GM12878 (cell line): Measurements from ENCODE around the gene ZBED4. TPM values are rescaled to one million over a fixed set of nuclear protein-coding genes. Genes with fewer than 3 reads are reported as not detected.

ENCODE experiments used
- ATAC-seq: fragments of 200-7000 bp; cut with Tn5 transposase; 3 replicates; pipeline ENCODE4 v1.9.1; 2020; ENCODE audit warnings: mild to moderate bottlenecking, moderate library complexity
- BruUV-seq: library from RNA; stranded (reverse); fragments of 400-500 nt; replicated peaks from 2 replicates; lab custom pipeline; 2021; lab: Mats Ljungman, UMichigan
- CTCF ChIA-PET: fragments of 300-600 bp; sonication (Branson Sonifier 250); formaldehyde crosslinking; extraction: SDS; loops from one replicate; lab custom pipeline; 2021; ENCODE audit warnings: inconsistent platforms; lab: Yijun Ruan, JAX
- POLR2A ChIA-PET: fragments of 350-600 bp; formaldehyde crosslinking; extraction: SDS; loops from one replicate; lab custom pipeline; 2021; ENCODE audit warnings: inconsistent platforms; lab: Charles Lee
- RAD21 ChIA-PET: fragments of 300-600 bp; sonication (Branson Sonifier 250); formaldehyde crosslinking; loops from one replicate; lab custom pipeline; 2023; ENCODE audit warnings: antibody characterized with exemption; ENCODE audit not compliant: unreplicated experiment; lab: Charles Lee
- SMC1A ChIA-PET: fragments of 300-600 bp; sonication (Branson Sonifier 250); formaldehyde crosslinking; loops from one replicate; lab custom pipeline; 2023; ENCODE audit not compliant: unreplicated experiment, uncharacterized antibody; lab: Charles Lee
- DNase-seq: peaks from one replicate; pipeline ENCODE4 v3.0.0-alpha.2; 2011; ENCODE audit warnings: low read depth, low spot score
- FAIRE-seq: peaks from 3 replicates; lab custom pipeline; 2011; peaks lifted over from hg19 to GRCh38; lab: Jason Lieb, UNC
- H2AFZ ChIP-seq: 2 replicates; pipeline ENCODE4 v1.6.0; 2011; ENCODE audit warnings: low read depth, low read length, control low read depth; ENCODE audit not compliant: control insufficient read depth
- H3K27ac ChIP-seq: 2 replicates; pipeline ENCODE4 v1.5.1; 2011; ENCODE audit warnings: control low read depth; ENCODE audit not compliant: control insufficient read depth, insufficient read depth
- H3K27me3 ChIP-seq, 2 experiments: replicated peaks in 1 of 2; 2 replicates each; pipeline versions ENCODE4 v1.6.0 to v1.6.1; 2011; ENCODE audit warnings: low read length in 1 of 2; ENCODE audit not compliant: control insufficient read depth in 2 of 2, insufficient read depth in 2 of 2
- H3K36me3 ChIP-seq, 2 experiments: 2 replicates each; pipeline ENCODE4 v1.5.1; 2011; ENCODE audit warnings: low read length in 1 of 2; ENCODE audit not compliant: control insufficient read depth in 2 of 2, insufficient read depth in 2 of 2
- H3K4me1 ChIP-seq: 2 replicates; pipeline ENCODE4 v1.6.1; 2011; ENCODE audit warnings: mild to moderate bottlenecking, low read length, moderate library complexity, mixed read lengths; ENCODE audit not compliant: control insufficient read depth, insufficient read depth
- H3K4me2 ChIP-seq: 2 replicates; pipeline ENCODE4 v1.6.0; 2011; ENCODE audit warnings: control low read depth; ENCODE audit not compliant: control insufficient read depth, insufficient read depth
- H3K4me3 ChIP-seq: fragments of 200-600 bp; sonication (generic); 2 replicates; pipeline ENCODE4 v1.5.1; 2016
- H3K79me2 ChIP-seq: 2 replicates; pipeline ENCODE4 v1.6.0; 2011; ENCODE audit warnings: low read length; ENCODE audit not compliant: control insufficient read depth, insufficient read depth
- H3K9ac ChIP-seq: 2 replicates; pipeline ENCODE4 v1.8.0; 2011; ENCODE audit warnings: low read length, control low read depth, mixed read lengths; ENCODE audit not compliant: control insufficient read depth, insufficient read depth
- H3K9me3 ChIP-seq: replicated peaks from 3 replicates; pipeline ENCODE4 v1.5.1; 2011; ENCODE audit warnings: mild to moderate bottlenecking, low read length; ENCODE audit not compliant: control insufficient read depth, insufficient read depth
- H4K20me1 ChIP-seq: 2 replicates; pipeline ENCODE4 v1.6.0; 2011; ENCODE audit not compliant: control insufficient read depth, insufficient read depth
- ETV6 ChIP-seq, 2 experiments: fragments of 450-650 bp in 1 of 2; IDR thresholded peaks in 1 of 2; conservative IDR thresholded peaks in 1 of 2; 2 replicates each; pipeline ENCODE4 v1.6.1; 2014; ENCODE audit warnings: antibody characterized with exemption in 1 of 2, borderline replicate concordance in 1 of 2, low read depth in 1 of 2, mild to moderate bottlenecking in 1 of 2, moderate library complexity in 1 of 2
- IRF4 ChIP-seq: IDR thresholded peaks from 2 replicates; pipeline ENCODE4 v1.6.1; 2011; ENCODE audit warnings: low read depth, low read length
- KAT2A ChIP-seq: conservative IDR thresholded peaks from 2 replicates; pipeline ENCODE4 v1.6.1; 2011; ENCODE audit warnings: low read depth, low read length; ENCODE audit not compliant: control insufficient read depth
- MEF2A ChIP-seq: IDR thresholded peaks from 2 replicates; pipeline ENCODE4 v1.6.1; 2011; ENCODE audit warnings: low read depth, mild to moderate bottlenecking, low read length, moderate library complexity; ENCODE audit not compliant: insufficient read depth
- MTA3 ChIP-seq: IDR thresholded peaks from 2 replicates; pipeline ENCODE4 v1.6.1; 2012; ENCODE audit warnings: low read length, inconsistent platforms, borderline replicate concordance
- MXI1 ChIP-seq: fragments of 150-350 bp; IDR thresholded peaks from 2 replicates; pipeline ENCODE4 v1.6.1; 2011; ENCODE audit warnings: low read depth, mild to moderate bottlenecking, inconsistent platforms, low read length, improper control_type of control experiment
- POLR2AphosphoS5 ChIP-seq: IDR thresholded peaks from 2 replicates; pipeline ENCODE4 v1.6.1; 2011; ENCODE audit warnings: mild to moderate bottlenecking, low read length, inconsistent platforms
- RAD51 ChIP-seq: fragments of 450-650 bp; IDR thresholded peaks from 2 replicates; pipeline ENCODE4 v1.6.1; 2016; ENCODE audit warnings: moderate library complexity, mild to moderate bottlenecking, inconsistent platforms
- SIN3A ChIP-seq: IDR thresholded peaks from 2 replicates; pipeline ENCODE4 v1.6.1; 2012; ENCODE audit warnings: low read depth, low read length, improper control_type of control experiment
- SP1 ChIP-seq: IDR thresholded peaks from one replicate; pipeline ENCODE4 v1.6.1; 2011; ENCODE audit warnings: low read depth, low read length
- SPI1 ChIP-seq: IDR thresholded peaks from 2 replicates; pipeline ENCODE4 v1.6.1; 2011; ENCODE audit warnings: low read depth, mild to moderate bottlenecking, low read length, moderate library complexity, borderline replicate concordance; ENCODE audit not compliant: insufficient read depth
- ZBED1 ChIP-seq: IDR thresholded peaks from 2 replicates; pipeline ENCODE4 v1.6.1; 2016; ENCODE audit warnings: borderline replicate concordance
- ZNF622 ChIP-seq: fragments of 450-650 bp; IDR thresholded peaks from 2 replicates; pipeline ENCODE4 v1.6.1; 2017; ENCODE audit warnings: mild to moderate bottlenecking, inconsistent platforms
- WGBS: methylation state at CpG from one replicate; pipeline ENCODE4 v1.1.6; 2016; ENCODE audit warnings: low lambda C conversion rate; ENCODE audit not compliant: insufficient replicate concordance, insufficient coverage; ENCODE audit errors: missing lambda C conversion rate; 5-methylcytosine and 5-hydroxymethylcytosine counted together
- in situ Hi-C: fragments of 300-500 bp; cut with MboI; formaldehyde crosslinking; loops from 9 replicates; pipeline ENCODE4 v1.14.3; 2018; ENCODE audit warnings: mixed read lengths
- intact Hi-C: fragments of 100-400 bp; cut with micrococcal nuclease; formaldehyde crosslinking; loops from one replicate; pipeline ENCODE4 v1.14.2; 2022; ENCODE audit not compliant: unreplicated experiment
- polyA plus RNA-seq, 11 experiments: library from polyadenylated mRNA; depleted of rRNA in 4 of 11; unstranded in 6 of 11; stranded (reverse) in 5 of 11; fragments of >200 nt; fragmentation: Nextera tagmentation in 4 of 11; fragmentation: Illumina TruSeq in 1 of 11; extraction: Ambion mirVana in 4 of 11; extraction: Trizol in 1 of 11; gene quantifications; 1 replicate in 1 of 11; 2 replicates in 10 of 11; pipeline versions ENCODE4 v1.2.1 to v1.2.3, GENCODE V29; 2011 to 2016; ENCODE audit warnings: inconsistent platforms in 2 of 11, missing spikeins in 2 of 11, low read depth in 1 of 11
- total RNA-seq, 4 experiments: library from RNA; depleted of rRNA in 3 of 4; stranded (reverse); fragments of >200 nt in 3 of 4; fragmentation: Illumina TruSeq in 1 of 4; extraction: Trizol in 1 of 4; gene quantifications; 2 replicates each; pipeline versions ENCODE4 v1.2.1 to v1.2.3, GENCODE V29; 2013 to 2021
- TF ChIP-seq, protein P1 (sequence below): fragments of 450-650 bp; IDR thresholded peaks from 2 replicates; pipeline ENCODE4 v1.6.1; 2017; ENCODE audit warnings: mild to moderate bottlenecking, low read depth, inconsistent platforms; ENCODE audit not compliant: poor library complexity, severe bottlenecking
- TF ChIP-seq, protein P2 (sequence below): IDR thresholded peaks from 2 replicates; pipeline ENCODE4 v1.6.1; 2012; ENCODE audit warnings: low read length, inconsistent platforms

ZBED4 gene
- total and polyA plus RNA-seq, 10 of the 15 experiments (the other 5 are each of a cell fraction or from before 2014, with no cell fraction given), result 2.3 to 21.6 (median 12.8) TPM

DNA sequence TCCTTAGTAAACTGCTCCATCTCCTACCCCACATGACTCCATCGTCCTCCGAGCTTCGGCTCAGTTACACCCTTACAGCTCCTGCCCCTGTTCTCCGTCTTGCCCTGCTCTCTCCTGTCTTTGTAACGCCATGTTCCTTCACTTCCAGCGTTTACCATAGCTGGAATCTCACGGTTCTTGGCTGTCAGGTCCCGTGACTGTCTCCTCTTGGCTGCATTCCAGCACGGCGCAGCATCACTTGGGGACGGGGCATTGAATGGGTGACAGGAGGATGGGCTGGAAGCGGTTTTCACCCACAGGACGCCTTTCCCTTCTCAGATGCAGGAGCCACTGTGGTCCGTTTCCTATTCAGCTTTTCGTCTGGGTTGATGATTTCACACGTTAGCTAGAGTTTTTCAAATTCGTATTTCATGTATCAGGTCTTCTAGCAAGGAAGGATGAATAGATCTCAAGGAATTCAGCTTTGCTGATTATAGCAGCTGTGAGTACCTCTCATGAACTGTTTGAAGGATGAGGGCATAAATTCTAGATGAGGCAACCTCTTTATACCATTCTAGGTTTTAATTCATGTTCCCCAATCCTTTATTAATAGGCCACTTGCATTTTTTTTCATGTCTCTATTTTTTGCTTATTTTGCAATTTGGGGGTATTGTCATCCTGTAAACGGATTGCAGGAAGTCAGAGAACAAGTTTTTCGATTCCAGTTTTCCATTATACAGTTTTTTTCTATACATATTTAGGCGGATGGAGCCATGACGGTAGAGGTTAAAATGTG is 29.1 kb downstream of the ZBED4 start (continued):
- TF ChIP-seq, protein P1, sequence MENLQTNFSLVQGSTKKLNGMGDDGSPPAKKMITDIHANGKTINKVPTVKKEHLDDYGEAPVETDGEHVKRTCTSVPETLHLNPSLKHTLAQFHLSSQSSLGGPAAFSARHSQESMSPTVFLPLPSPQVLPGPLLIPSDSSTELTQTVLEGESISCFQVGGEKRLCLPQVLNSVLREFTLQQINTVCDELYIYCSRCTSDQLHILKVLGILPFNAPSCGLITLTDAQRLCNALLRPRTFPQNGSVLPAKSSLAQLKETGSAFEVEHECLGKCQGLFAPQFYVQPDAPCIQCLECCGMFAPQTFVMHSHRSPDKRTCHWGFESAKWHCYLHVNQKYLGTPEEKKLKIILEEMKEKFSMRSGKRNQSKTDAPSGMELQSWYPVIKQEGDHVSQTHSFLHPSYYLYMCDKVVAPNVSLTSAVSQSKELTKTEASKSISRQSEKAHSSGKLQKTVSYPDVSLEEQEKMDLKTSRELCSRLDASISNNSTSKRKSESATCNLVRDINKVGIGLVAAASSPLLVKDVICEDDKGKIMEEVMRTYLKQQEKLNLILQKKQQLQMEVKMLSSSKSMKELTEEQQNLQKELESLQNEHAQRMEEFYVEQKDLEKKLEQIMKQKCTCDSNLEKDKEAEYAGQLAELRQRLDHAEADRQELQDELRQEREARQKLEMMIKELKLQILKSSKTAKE, result no peak
- TF ChIP-seq, protein P2, sequence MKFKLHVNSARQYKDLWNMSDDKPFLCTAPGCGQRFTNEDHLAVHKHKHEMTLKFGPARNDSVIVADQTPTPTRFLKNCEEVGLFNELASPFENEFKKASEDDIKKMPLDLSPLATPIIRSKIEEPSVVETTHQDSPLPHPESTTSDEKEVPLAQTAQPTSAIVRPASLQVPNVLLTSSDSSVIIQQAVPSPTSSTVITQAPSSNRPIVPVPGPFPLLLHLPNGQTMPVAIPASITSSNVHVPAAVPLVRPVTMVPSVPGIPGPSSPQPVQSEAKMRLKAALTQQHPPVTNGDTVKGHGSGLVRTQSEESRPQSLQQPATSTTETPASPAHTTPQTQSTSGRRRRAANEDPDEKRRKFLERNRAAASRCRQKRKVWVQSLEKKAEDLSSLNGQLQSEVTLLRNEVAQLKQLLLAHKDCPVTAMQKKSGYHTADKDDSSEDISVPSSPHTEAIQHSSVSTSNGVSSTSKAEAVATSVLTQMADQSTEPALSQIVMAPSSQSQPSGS, result no peak
- no peak for TF ChIP-seq POLR2AphosphoS5
- no peak for TF ChIP-seq ZBED1
- TF ChIP-seq IRF4, result no peak
- no peak for TF ChIP-seq ETV6 (conservative IDR thresholded peaks at IDR 0.05 in 1 of 2, IDR thresholded peaks at IDR 0.05 in 1 of 2; ENCODE audit: borderline replicate concordance in 1 of 2, low read depth in 1 of 2)
- TF ChIP-seq MXI1, result no peak
- no peak for TF ChIP-seq SP1

DNA sequence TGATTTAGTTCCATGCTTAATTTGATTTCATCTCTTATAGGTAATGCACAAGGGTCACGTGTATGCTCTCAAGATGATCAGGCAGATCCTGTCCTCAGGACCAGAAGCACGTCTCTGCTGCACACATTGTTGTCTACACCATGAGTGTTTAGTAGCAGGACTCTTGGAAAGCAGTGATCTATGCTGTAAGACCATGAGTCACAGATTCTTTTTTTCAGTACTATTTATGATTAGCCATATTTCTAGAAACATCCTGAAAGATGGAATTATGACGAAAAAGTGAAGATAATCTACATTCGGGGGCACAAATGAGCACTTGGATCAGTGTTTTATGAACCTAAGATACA is 29.6 kb downstream of the ZBED4 start:
- SMC1A ChIA-PET, result interaction anchor here (1.6 to 2.2 kb wide), 2 partner anchors 31 to 59 kb away, joined by 4 to 8 read pairs; no protein-coding TSS in a partner anchor
- DNase-seq (no peak), FAIRE-seq (no peak), ATAC-seq (no peak)
- RAD21 ChIA-PET, result no interaction called here
- no peak for TF ChIP-seq MTA3
- no peak for TF ChIP-seq ZNF622
- TF ChIP-seq MEF2A, result no peak
- no peak for TF ChIP-seq RAD51
- no peak for TF ChIP-seq SPI1
- no peak for TF ChIP-seq SIN3A
- TF ChIP-seq KAT2A, result no peak
- H3K27me3 ChIP-seq, result no peaks in the 10 kb centered on the region
- H3K36me3 ChIP-seq, result peaks cover 31 to 32% of the 10 kb centered on the region in 2 experiments
- H3K4me1 ChIP-seq, result peaks cover 28% of the 10 kb centered on the region
- peaks cover under 1% of the 10 kb centered on the region; the same call in 1 of the 3 replicates for H3K9me3 ChIP-seq
- intact Hi-C loops, result no loop called here
- POLR2A ChIA-PET, result no interaction called here
- WGBS, result 96% methylated on average over 4 of the region's 4 CpGs
- H3K4me3 ChIP-seq, result no peak overlapping the region
- no peak overlapping the region for H3K27ac ChIP-seq
- H4K20me1 ChIP-seq, result no peaks in the 10 kb centered on the region
- no peak overlapping the region for H2AFZ ChIP-seq
- peaks cover 36% of the 10 kb centered on the region for H3K79me2 ChIP-seq
- in situ Hi-C loops, result no loop called here
- no TSS peak for BruUV-seq
- no peak overlapping the region for H3K4me2 ChIP-seq
- CTCF ChIA-PET, result no interaction called here
- H3K9ac ChIP-seq, result no peak overlapping the region
